ENCODE measurements around the gene ADGRA1.

Gene ADGRA1

DNA sequence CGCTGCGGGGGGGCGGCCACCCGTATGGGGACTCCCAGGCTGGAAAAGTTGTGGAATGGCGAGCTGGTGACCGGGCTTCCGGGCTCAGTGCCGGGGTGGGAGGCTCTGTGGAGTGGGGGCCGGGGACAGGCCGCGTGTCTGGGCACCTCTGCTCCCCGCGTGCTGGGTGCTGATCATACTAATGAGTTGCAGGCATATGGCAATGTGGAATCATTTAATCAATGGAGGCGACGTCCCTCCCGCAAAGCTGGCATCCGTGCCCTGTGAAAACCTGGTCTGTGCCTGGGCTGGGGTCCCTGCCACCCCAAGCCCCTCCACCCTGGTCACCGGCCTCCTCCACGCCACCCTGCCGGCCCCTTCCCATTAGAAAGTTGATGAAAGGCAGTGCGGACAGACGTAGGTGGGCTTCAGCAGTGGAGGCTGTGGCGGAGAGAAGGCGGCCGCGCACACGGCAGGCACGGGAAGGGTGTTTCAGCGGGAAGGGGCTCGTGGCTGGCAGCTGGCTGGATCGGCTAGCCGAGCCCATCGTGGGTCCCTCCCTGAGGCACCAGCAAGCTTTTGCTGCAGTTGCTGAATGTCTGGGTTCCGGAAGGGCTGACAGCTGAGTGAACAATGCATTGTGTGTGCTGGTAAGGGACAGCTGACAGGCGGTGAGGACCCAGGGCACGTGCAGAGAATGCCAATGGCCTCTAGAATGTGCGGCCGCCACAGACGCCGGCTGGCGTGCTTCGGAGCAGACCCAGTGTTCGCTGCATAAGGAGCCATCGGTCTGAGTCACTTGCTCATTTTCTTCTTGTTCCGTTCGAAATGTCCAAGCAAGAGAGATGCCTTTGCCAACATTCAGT is 1.5 kb downstream of the ADGRA1 start:
- ChIA-PET POLR2A (no interaction called here), CTCF (no interaction called here)
- no peak for DNase-seq (ENCODE audit: extremely low spot score)
- no peak for TF ChIP-seq ARNT (IDR thresholded peaks at IDR 0.05)
- no peak for TF ChIP-seq SUZ12 (IDR thresholded peaks at IDR 0.05)
- TF ChIP-seq FOXA1 (IDR thresholded peaks at IDR 0.05), result no peak
- no peak for TF ChIP-seq LEF1 (IDR thresholded peaks at IDR 0.05; ENCODE audit: borderline replicate concordance)
- no peak for TF ChIP-seq CTBP1 (IDR thresholded peaks at IDR 0.05; ENCODE audit: borderline replicate concordance)
- no peak for TF ChIP-seq BHLHE40 (IDR thresholded peaks at IDR 0.05; ENCODE audit: borderline replicate concordance)
- TF ChIP-seq ELF4 (IDR thresholded peaks at IDR 0.05), result no peak
- TF ChIP-seq SP1 (IDR thresholded peaks at IDR 0.05), result no peak
- no peak for TF ChIP-seq HDGF (IDR thresholded peaks at IDR 0.05; ENCODE audit: borderline replicate concordance)
- TF ChIP-seq, protein P1, sequence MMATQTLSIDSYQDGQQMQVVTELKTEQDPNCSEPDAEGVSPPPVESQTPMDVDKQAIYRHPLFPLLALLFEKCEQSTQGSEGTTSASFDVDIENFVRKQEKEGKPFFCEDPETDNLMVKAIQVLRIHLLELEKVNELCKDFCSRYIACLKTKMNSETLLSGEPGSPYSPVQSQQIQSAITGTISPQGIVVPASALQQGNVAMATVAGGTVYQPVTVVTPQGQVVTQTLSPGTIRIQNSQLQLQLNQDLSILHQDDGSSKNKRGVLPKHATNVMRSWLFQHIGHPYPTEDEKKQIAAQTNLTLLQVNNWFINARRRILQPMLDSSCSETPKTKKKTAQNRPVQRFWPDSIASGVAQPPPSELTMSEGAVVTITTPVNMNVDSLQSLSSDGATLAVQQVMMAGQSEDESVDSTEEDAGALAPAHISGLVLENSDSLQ (IDR thresholded peaks at IDR 0.05), result no peak
- TF ChIP-seq FOXM1 (IDR thresholded peaks at IDR 0.05; ENCODE audit: borderline replicate concordance), result no peak

DNA sequence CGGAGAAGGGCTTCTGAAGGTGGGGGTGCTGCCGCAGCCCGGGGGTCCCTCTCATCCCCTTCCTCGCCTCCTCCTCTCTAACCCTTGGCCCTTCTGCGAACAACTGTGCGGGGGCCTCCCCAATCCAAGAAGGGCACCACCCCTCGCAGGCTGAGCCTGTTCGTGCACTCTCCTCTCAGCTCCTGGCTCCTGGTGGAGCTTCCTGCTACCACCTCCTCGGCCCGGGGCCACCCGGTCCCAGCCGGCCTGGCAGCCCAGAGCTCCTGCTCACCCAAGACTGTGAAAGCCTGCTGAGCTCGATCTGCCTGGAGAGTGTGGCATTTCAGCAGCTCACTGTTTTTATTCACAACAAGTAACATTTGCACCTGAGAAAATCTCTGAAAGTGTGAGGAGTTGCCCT is 2.4 kb downstream of the ADGRA1 start:
- CTCF ChIA-PET, result no interaction called here
- TF ChIP-seq FOXM1 (IDR thresholded peaks at IDR 0.05; ENCODE audit: borderline replicate concordance), result no peak
- TF ChIP-seq HDGF (IDR thresholded peaks at IDR 0.05; ENCODE audit: borderline replicate concordance), result no peak
- no peak for TF ChIP-seq SP1 (IDR thresholded peaks at IDR 0.05)
- TF ChIP-seq ARNT (IDR thresholded peaks at IDR 0.05), result no peak
- no peak for TF ChIP-seq ZNF384 (IDR thresholded peaks at IDR 0.05)
- no peak for TF ChIP-seq NFRKB (IDR thresholded peaks at IDR 0.05)
- no peak for TF ChIP-seq CTBP1 (IDR thresholded peaks at IDR 0.05; ENCODE audit: borderline replicate concordance)
- no peak for TF ChIP-seq ELF4 (IDR thresholded peaks at IDR 0.05)
- TF ChIP-seq SUZ12 (IDR thresholded peaks at IDR 0.05), result no peak
- no peak for TF ChIP-seq FOXK2 (IDR thresholded peaks at IDR 0.05)
- no peak for TF ChIP-seq LEF1 (IDR thresholded peaks at IDR 0.05; ENCODE audit: borderline replicate concordance)
- TF ChIP-seq, protein P1 (IDR thresholded peaks at IDR 0.05), result no peak
- no peak for TF ChIP-seq TARDBP (IDR thresholded peaks at IDR 0.05)
- TF ChIP-seq L3MBTL2 (conservative IDR thresholded peaks at IDR 0.05), result no peak
- no peak for TF ChIP-seq BHLHE40 (IDR thresholded peaks at IDR 0.05; ENCODE audit: borderline replicate concordance)
- TF ChIP-seq FOXA1 (IDR thresholded peaks at IDR 0.05), result no peak
- POLR2A ChIA-PET, result no interaction called here
- no peak for DNase-seq (ENCODE audit: extremely low spot score)

DNA sequence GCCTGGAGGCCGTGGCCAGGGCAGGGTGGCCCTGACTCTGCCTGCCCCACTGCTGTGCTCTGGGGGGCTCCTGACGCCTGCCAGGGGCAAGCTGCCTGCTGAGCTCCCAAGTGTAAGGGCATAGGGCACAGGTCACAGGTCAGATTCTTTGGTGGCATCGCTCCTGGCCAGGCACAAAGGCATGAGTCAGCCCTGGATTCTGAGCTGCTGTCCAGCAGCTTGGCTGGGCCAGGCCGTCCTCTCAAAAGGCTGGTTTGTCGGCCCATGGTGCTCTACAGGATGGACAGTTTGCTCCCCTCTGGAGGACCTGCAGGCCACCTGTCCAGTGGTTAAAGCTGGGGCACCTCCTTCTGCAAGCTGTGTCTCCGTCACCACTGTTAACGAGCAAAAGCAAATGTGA is 2.9 kb downstream of the ADGRA1 start:
- DNase-seq (ENCODE audit: extremely low spot score), result no peak
- TF ChIP-seq ARNT (IDR thresholded peaks at IDR 0.05) (no peak), LEF1 (IDR thresholded peaks at IDR 0.05; ENCODE audit: borderline replicate concordance) (no peak)
- TF ChIP-seq, protein P1 (IDR thresholded peaks at IDR 0.05), result no peak
- ChIA-PET POLR2A (no interaction called here), CTCF (no interaction called here)

DNA sequence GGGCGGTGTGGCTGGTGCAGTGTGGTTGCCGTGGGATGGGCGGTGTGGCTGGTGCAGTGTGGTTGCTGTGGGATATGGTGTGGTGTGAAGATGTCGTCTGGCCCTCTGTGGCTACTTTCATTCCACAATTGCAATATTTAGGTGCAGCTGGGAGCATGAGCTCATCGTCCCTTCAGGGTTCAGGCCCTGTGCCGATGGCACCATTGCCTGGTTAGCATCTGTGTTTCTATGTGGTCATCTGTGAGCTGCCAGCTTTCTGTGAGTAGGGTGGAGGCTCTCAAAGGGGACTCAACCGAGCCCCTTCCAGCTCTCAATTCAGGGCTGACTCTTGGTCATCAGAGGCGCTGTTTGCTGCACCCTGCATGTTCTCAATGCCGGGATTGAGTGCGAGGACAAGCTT is 3.6 kb downstream of the ADGRA1 start:
- CTCF ChIA-PET, result no interaction called here
- TF ChIP-seq ARNT (IDR thresholded peaks at IDR 0.05) (no peak), L3MBTL2 (conservative IDR thresholded peaks at IDR 0.05) (no peak), ZNF384 (IDR thresholded peaks at IDR 0.05) (no peak), TARDBP (IDR thresholded peaks at IDR 0.05) (no peak), FOXK2 (IDR thresholded peaks at IDR 0.05) (no peak), CTBP1 (IDR thresholded peaks at IDR 0.05; ENCODE audit: borderline replicate concordance) (no peak), FOXM1 (IDR thresholded peaks at IDR 0.05; ENCODE audit: borderline replicate concordance) (no peak), HDGF (IDR thresholded peaks at IDR 0.05; ENCODE audit: borderline replicate concordance) (no peak), BHLHE40 (IDR thresholded peaks at IDR 0.05; ENCODE audit: borderline replicate concordance) (no peak)

DNA sequence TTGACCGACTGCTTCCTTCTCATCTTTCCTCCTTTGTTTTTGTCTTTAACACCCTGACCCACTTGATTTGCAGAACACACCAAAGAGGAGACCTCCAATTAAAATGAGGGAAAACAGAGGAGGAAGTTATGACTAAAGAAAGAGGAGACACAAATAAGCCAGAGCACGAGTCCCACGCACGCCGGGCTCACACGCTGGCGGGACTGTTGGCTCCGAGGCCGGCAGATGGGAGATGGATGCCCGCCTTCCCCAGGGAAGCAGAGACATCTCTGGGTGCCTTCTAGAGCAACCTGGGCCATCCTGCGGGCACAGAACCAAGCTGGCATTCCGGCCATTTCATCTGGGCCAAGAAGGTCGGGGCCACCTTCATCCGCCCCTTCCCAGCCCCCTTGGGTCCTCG is 5.6 kb downstream of the ADGRA1 start:
- ChIA-PET CTCF (no interaction called here), POLR2A (no interaction called here)
- TF ChIP-seq FOXA1 (IDR thresholded peaks at IDR 0.05), result no peak
- TF ChIP-seq BHLHE40 (IDR thresholded peaks at IDR 0.05; ENCODE audit: borderline replicate concordance), result no peak
- no peak for TF ChIP-seq NFRKB (IDR thresholded peaks at IDR 0.05)
- no peak for TF ChIP-seq ZNF384 (IDR thresholded peaks at IDR 0.05)
- no peak for TF ChIP-seq ARNT (IDR thresholded peaks at IDR 0.05)
- TF ChIP-seq TARDBP (IDR thresholded peaks at IDR 0.05), result no peak
- no peak for DNase-seq (ENCODE audit: extremely low spot score)

More for the DNA sequence above, 3.6 kb downstream of the ADGRA1 start:
- DNase-seq (ENCODE audit: extremely low spot score), result no peak
- POLR2A ChIA-PET, result no interaction called here

DNA sequence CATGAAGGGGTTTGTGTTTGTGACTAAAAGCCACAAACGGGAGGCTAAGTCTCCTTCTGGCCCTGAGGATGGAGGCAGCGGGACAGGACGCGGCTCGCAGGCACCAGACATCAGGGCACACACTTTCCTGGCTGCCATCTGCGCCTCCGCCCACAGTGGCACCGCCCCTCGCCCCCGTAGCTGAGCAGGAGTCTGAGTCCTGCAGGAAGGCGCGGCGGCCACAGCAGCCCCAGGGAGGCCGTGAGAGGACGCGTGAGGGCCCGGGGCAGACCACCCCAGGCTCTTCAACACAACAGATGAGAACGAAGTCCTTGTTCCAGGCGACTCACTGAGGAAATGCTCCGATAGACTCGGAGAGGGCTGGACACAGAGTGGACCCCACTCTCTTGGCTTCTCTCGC is 6.6 kb downstream of the ADGRA1 start:
- CTCF ChIA-PET, result no interaction called here
- POLR2A ChIA-PET, result no interaction called here
- TF ChIP-seq SP1 (IDR thresholded peaks at IDR 0.05) (no peak), FOXM1 (IDR thresholded peaks at IDR 0.05; ENCODE audit: borderline replicate concordance) (no peak), FOXK2 (IDR thresholded peaks at IDR 0.05) (no peak), LEF1 (IDR thresholded peaks at IDR 0.05; ENCODE audit: borderline replicate concordance) (no peak), SUZ12 (IDR thresholded peaks at IDR 0.05) (no peak), TARDBP (IDR thresholded peaks at IDR 0.05) (no peak), FOXA1 (IDR thresholded peaks at IDR 0.05) (no peak), ZNF384 (IDR thresholded peaks at IDR 0.05) (no peak), BHLHE40 (IDR thresholded peaks at IDR 0.05; ENCODE audit: borderline replicate concordance) (no peak), ARNT (IDR thresholded peaks at IDR 0.05) (no peak), L3MBTL2 (conservative IDR thresholded peaks at IDR 0.05) (no peak), CTBP1 (IDR thresholded peaks at IDR 0.05; ENCODE audit: borderline replicate concordance) (no peak), HDGF (IDR thresholded peaks at IDR 0.05; ENCODE audit: borderline replicate concordance) (no peak), NFRKB (IDR thresholded peaks at IDR 0.05) (no peak), ELF4 (IDR thresholded peaks at IDR 0.05) (no peak)
- TF ChIP-seq, protein P1 (IDR thresholded peaks at IDR 0.05), result no peak
- DNase-seq (ENCODE audit: extremely low spot score), result no peak

Measured in HEK293T (cell line).